ENCODE measurements around the gene PTPRR.

Gene PTPRR

GRCh38 chr12:70671698-70672097 lies 248.8 kb downstream of the PTPRR start:
- DNase-seq: no peak

- DNase-seq: no peak
These were observed 249.6 kb downstream of the PTPRR start for GRCh38 chr12:70670948-70671347.

- DNase-seq: no peak
These were observed 253.3 kb downstream of the PTPRR start for GRCh38 chr12:70667253-70667652.

- DNase-seq: no peak
These were observed 254.2 kb downstream of the PTPRR start for GRCh38 chr12:70666364-70666763.

GRCh38 chr12:70664465-70664881 lies 256.1 kb downstream of the PTPRR start:
- no peak for DNase-seq

- no peak for DNase-seq
These were observed 256.7 kb downstream of the PTPRR start for GRCh38 chr12:70663838-70664237.

GRCh38 chr12:70661466-70662161 lies 258.9 kb downstream of the PTPRR start:
- DNase-seq: no peak

- no peak for DNase-seq
These were observed 259.8 kb downstream of the PTPRR start for GRCh38 chr12:70660620-70661219.

- DNase-seq: no peak
These were observed 260.4 kb downstream of the PTPRR start for GRCh38 chr12:70660002-70660604.

- no peak for DNase-seq
These were observed 261.4 kb downstream of the PTPRR start for GRCh38 chr12:70659077-70659606.

GRCh38 chr12:70657616-70658286 lies 262.8 kb downstream of the PTPRR start:
- no peak for DNase-seq

GRCh38 chr12:70652451-70652850 lies 268.1 kb downstream of the PTPRR start:
- DNase-seq: no peak

- no peak for DNase-seq
These were observed 271.7 kb downstream of the PTPRR start for GRCh38 chr12:70648831-70649230.

- DNase-seq: no peak
These were observed 272.3 kb downstream of the PTPRR start for GRCh38 chr12:70648191-70648590.

- no peak for DNase-seq
These were observed 273.7 kb downstream of the PTPRR start for GRCh38 chr12:70646850-70647249.

GRCh38 chr12:70645494-70646317 lies 274.8 kb downstream of the PTPRR start:
- no peak for DNase-seq

GRCh38 chr12:70644861-70645260 lies 275.7 kb downstream of the PTPRR start:
- no peak for DNase-seq

- DNase-seq: no peak
These were observed 276.6 kb downstream of the PTPRR start for GRCh38 chr12:70643939-70644338.

- DNase-seq: no peak
These were observed 278.8 kb downstream of the PTPRR start for GRCh38 chr12:70641691-70642090.

GRCh38 chr12:70640901-70641300 lies 279.6 kb downstream of the PTPRR start:
- DNase-seq: no peak

GRCh38 chr12:70639535-70639934 lies 281.0 kb downstream of the PTPRR start:
- DNase-seq: no peak

- DNase-seq: no peak
These were observed 281.7 kb downstream of the PTPRR start for GRCh38 chr12:70638639-70639360.
